MM.1S (cell line): Measurements from ENCODE around the gene C12orf56.
"Not testable (repeated sequence)": the region's sequence is repeated elsewhere in the genome, so short reads cannot be mapped to it uniquely, and the experiment has no call there.

ENCODE experiments used
- CTCF ChIP-seq: fragments of 300-600 bp; sonication (generic); IDR thresholded peaks from 2 replicates; pipeline ENCODE4 v1.5.1; 2016; ENCODE audit warnings: antibody characterized with exemption, low read length, mixed read lengths
- EZH2 ChIP-seq: fragments of 300-600 bp; sonication (generic); optimal IDR thresholded peaks from 2 replicates; pipeline ENCODE3; 2017; ENCODE audit warnings: low read depth, mild to moderate bottlenecking, antibody characterized with exemption, low read length, mixed read lengths

GRCh38 chr12:64344631-64345030, 45.9 kb downstream of the C12orf56 start:
- not testable (repeated sequence) for TF ChIP-seq CTCF, EZH2
